Endometrial microvascular endothelial cells (primary cell): ENCODE data around the gene PDE4D. TPM values are rescaled to one million over a fixed set of nuclear protein-coding genes. Genes with fewer than 3 reads are reported as not detected.
"Not testable (repeated sequence)": the region's sequence is repeated elsewhere in the genome, so short reads cannot be mapped to it uniquely, and the experiment has no call there.

ENCODE experiments used
- in situ Hi-C: cut with HindIII; loops from 2 replicates; pipeline ENCODE4 v1.10.0; 2017; ENCODE audit warnings: low sequenced_read_pairs, low pct_unique_long_range_greater_than_20kb; ENCODE audit errors: inconsistent ontology term
- total RNA-seq: library from RNA; depleted of rRNA; stranded (reverse); fragments of >200 nt; gene quantifications from one replicate; pipeline ENCODE4 v1.2.3, GENCODE V29; 2015; ENCODE audit errors: inconsistent ontology term

The PDE4D gene
- total RNA-seq, 1 donor from 2014 or later = 7.9 TPM

DNA sequence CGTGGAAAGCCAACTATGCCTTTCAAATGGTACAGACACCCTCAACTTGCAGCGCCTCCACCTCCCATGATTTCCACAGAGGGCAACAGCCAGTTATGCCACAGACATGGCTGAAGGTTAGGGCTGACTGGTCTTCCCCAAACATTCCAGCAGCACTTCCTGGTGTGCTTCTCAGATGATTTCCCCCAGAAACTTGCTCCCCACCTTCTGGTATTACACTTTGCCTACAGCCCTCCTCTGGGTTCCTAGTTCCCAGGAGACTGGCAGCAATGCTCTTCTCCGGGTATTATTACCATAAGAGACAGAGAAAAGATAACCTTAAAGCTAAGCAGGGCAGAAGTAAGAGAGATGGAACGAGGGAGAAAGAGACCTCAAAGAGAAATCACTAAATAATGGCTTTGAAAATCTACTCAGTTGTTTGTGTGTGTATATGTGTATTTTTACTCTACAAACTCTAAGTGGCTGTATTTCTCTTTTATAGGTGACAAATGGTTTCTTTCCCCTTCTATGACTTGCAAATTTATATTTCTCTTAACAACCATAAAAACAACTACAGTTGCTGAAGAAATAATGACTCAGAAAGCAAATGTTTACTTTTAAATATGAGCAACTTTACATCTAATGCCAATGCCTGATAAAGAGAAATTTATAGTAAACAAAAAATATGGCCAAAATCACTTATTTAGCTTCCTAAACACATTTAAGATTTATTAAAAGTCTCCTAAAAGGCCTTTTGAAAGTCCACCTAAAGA, 133.8 kb downstream of the PDE4D start:
- in situ Hi-C loops = loop anchor here (25.0 kb wide), 1 partner anchor 247 kb away; no protein-coding TSS in a partner anchor

DNA sequence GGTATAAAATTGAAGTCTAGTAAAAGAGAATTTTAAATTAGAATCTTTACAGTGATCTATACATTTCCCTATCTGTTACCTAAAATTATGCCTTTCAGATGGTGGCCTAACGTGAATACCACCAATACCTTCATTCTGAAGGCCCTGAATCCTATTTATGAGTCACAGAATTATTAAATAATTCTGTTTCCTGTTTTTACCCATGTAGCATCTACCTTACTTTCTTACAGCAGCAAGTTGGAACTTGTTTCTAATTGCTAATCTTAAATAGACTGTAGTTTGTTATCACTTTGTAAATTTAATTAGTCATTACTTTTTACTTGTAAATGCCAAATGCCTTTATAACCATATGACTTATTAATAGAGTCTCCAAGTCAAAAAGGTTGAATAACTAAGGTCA, 135.0 kb downstream of the PDE4D start:
- in situ Hi-C loops = loop anchor here (25.0 kb wide), 1 partner anchor 246 kb away; no protein-coding TSS in a partner anchor

DNA sequence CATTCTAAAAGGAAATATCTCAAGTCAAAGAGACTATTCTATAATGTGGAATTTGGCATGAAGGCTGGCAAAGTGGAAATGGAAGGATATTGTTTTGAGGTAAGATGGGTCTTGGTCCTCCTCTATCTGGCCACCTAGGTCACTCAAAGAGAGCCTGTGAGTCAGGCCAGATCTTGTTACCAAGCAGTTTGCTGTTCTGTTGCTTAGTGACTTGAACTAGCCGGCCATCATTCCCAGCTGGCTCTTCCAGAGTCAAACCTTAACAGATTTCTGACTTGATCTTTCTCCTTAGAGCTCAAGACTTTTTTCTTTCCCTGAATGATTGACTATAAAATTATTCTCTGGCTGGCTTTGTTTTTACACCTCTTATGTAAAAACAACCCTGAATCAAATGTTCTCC, 136.1 kb downstream of the PDE4D start:
- in situ Hi-C loops = loop anchor here (25.0 kb wide), 1 partner anchor 245 kb away; no protein-coding TSS in a partner anchor

DNA sequence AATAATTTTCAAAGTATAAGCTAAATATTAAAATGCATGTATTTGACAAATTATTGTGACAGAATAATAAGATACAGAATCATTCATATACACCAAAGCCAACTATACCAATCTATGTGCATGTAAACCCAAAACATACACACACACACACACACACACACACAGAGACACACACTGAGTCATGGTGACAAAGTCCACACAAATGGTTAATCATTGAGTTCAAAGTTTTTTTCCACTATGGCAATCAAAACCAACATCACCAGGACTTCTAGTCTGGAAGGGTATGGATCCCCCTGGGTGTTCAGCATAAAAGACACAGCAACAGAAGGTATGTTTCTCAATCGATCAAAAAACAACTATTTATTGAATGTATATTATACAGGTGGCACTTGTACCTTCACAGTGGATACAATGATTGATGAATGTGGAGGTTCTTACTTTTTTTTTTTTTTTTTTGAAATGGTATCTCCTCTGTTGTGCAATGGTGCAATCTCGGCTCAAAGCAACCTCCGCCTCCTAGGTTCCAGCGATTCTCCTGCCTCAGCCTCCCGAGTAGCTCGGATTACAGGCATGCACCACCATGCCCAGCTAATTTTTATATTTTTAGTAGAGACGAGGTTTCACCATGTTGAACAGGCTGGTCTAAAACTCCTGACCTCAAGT, 137.0 kb downstream of the PDE4D start:
- in situ Hi-C loops = loop anchor here (25.0 kb wide), 1 partner anchor 244 kb away; no protein-coding TSS in a partner anchor

DNA sequence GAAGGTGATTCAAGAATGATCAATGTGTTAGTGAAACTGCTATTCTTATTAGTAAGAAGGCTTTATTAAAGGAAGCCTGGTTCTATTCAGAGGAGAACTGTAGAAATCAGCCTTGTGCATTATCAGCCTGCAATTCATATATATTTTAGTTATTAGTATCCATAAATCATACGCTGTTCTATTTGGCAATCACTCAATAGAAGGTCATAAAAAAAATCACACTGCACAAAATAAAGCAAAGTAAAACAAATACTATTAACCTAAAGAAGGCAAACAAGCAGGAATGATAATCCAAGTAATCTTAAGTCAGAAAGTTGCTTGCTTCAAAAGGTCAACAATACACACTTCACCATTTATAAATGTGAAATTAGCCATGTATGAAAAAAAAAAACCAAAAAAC, 138.1 kb downstream of the PDE4D start:
- in situ Hi-C loops = loop anchor here (25.0 kb wide), 1 partner anchor 243 kb away; no protein-coding TSS in a partner anchor

DNA sequence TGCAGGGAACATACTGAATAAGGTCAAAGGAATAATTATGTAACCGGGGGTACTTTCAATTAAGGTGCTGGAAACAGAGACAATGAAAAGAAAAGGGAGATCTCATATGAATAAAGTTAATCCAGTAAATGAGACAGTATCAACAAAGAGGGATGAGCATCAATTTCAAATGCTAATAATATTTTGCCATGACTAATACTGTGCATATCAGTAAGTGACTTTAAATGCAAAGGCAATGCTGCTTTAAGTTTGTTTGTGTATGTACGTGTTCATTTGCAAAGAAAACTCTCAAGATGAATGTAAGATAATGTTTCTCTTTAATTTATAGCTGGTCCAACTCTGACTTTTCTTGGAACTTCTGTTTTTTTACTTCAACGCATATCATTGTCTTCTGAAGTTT, 139.9 kb downstream of the PDE4D start:
- in situ Hi-C loops = loop anchor here (25.0 kb wide), 1 partner anchor 241 kb away; no protein-coding TSS in a partner anchor

DNA sequence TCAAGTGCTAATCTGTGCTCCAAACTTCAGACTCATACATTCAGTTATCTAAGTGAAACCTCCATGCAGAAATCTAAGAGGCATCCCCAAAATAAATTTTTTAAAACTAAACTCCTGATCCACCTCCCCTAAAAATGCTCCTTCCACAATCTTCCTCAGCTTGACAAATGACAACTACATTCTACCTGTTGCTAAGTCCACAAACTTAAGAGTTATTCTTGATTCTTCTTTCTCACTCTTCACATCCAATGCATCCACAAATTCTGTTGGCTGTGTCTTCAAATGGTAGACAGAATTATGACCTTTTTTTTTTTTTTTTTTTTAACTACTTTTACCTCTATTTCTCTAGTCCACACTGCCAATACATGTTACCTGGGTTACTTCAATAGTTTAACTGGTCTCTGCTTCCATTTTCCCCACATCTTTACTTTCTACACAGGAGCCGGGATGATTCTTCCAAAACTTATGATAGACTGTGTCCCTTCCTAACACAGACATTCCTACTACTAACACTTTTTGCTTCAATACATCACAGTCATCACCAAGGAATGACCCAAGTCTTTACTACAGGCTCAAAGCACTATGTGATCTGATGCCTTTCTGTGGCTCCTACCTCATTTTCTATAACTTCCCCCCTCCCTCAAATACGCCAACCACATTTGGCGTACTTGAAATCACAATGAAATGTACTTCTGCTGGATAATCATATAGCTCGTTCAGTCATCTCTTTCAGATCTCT, 143.6 kb downstream of the PDE4D start:
- in situ Hi-C loops = loop anchor here (25.0 kb wide), 1 partner anchor 238 kb away; no protein-coding TSS in a partner anchor

DNA sequence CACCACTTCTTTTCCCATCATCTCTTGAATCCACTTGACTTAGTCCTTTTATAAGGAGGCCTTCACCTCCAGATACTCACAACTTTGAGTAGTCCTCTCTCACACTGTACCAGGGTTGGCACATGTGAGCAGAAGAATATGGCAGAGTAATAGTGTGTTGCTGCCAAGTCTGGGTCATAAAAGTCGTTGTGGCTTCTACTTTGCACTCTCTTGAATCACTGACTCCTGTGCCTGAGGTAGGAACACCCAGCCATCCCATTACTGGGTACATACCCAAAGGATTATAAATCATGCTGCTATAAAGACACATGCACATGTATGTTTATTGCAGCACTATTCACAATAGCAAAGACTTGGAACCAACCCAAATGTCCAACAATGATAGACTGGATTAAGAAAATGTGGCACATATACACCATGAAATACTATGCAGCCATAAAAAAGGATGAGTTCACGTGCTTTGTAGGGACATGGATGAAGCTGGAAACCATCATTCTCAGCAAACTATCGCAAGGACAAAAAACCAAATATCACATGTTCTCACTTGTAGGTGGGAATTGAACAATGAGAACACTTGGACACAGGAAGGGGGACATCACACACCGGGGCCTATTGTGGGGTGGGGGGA, 145.4 kb downstream of the PDE4D start:
- in situ Hi-C loops = not testable (repeated sequence)

DNA sequence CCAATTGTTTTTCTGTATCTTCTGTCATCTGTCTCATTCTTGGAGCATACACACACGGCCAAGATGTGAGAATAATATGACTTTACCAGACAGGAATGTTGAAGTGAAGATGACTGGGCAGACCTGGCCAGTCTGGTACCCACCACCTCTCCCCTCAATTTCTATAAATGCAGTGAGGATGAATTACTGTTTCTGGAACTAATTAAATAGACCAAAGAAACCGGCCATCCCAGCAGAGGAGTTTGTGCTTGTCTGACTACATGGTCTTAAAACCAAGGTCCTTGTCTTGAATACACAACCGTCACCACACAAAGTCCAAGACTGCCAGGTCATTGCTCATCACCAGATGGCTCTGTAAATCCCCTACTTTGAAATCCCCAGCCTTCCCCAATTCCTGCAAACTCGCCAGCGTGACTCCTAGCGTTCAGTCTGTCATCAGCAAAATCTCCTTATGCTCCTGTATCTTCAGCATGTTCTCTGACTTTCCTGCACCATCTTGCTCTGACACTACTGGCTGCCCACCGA, 147.2 kb downstream of the PDE4D start:
- in situ Hi-C loops = no loop called here

DNA sequence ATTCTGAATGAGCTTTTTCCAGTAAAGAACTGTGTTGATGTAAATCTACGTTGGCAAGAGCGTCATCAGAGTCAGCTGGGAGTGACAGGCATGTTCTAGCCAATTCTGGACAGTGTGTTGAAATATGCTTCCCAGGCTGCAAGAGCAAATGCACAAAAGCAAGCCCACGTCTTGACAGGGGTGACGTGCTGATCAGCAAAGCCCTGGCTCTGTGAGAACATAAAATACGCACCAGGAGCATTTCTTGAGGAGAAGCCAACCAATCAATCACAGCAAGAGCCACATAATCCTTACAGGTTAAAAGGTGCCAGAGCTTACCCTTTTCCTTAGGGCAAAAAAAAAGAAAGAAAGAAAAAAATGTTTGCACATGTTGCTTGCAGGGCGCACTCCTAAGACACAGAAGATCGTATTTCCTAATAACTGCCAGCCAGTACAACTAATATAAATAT, 148.1 kb downstream of the PDE4D start:
- in situ Hi-C loops = no loop called here

DNA sequence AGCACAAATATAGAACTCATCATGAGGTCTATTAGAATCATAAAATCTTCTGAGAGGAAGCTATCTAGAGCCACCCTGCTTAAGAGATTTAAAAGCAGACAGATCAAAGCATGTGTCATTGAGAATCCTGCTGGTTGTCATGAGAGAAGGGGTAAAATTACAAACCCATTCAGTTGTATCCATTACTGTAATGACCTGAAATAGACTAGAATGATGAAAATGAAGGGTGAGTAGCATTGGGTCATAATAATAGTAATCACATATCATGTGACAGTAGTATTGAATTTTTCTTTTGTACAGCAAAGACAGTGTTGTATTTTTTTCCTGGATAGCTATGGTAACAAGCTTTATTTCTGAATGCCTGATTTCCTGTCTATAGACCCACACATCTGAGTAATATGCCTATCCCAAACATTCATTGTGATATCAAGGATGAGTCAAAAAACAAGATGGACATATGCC, 149.0 kb downstream of the PDE4D start:
- in situ Hi-C loops = no loop called here

DNA sequence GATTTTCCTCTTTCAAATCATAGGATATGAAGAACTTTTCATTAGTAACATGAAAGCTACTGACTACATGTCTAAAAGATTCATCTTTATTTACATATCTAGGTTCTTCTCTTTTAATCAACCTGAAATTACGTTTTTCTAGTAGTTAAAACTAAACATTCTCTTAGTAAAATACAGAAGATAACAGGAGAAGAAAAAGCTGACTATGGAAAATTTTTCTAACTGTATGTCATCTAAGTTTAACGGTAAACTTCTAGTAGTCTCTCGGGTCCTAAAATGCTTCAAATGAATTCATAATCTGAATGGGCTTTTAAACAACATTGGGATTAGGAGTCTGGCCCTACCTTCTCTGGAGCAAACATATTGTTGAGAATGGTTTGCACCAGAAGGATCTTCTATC, 151.9 kb downstream of the PDE4D start:
- in situ Hi-C loops = no loop called here

DNA sequence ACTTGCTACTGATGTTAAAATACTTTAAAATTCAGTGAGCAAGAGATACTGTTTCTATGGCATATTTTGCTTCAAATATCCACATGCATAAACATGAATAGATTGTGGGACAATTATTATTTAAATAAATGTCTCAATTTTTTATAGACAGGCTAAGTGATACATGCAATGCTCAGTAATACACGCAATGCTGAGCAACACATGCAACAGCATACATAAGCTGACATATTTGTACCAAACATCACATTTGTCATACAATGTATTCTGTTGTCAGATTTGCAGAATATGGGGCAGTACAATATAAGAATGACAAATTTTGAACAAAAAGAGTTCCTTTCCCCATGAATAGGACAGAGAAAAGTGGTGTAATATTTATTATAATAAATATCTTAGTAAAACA, 155.5 kb downstream of the PDE4D start:
- in situ Hi-C loops = no loop called here

DNA sequence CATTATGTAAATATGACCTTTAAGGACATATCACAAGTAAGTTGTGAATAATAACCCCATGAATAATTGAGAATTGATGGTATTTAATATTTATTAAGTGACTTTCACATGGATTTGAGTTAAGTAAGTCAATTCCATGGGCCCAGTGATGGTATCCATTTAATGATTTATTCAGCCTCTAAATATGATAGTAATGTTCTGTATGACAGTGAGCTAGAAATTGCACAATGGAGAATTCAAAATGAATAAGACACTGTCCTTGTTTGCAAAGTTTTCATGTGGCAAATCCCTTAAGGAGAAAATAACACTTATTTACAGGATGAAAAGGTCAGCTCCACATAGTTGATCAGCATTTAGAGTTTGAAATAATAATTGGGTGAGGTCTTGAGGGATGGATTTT, 160.7 kb downstream of the PDE4D start:
- in situ Hi-C loops = no loop called here

DNA sequence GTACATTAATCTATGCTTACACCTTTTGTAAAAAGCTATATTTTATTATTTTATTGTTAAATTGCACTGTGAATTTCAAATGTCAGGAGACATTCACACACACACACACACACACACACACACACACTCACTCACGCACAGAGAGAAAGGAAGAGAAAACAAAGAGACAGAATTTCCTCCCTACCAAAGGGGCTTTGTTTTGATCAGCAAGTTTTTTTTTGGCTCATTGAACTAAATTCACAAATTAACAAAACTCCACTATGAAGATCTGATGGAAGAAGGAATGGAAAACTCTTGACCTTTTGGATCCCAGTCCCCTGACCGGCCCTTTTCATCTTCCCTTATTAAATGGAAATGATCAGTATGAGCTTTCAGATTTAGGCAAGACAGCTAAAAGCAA, 161.2 kb downstream of the PDE4D start:
- in situ Hi-C loops = no loop called here

DNA sequence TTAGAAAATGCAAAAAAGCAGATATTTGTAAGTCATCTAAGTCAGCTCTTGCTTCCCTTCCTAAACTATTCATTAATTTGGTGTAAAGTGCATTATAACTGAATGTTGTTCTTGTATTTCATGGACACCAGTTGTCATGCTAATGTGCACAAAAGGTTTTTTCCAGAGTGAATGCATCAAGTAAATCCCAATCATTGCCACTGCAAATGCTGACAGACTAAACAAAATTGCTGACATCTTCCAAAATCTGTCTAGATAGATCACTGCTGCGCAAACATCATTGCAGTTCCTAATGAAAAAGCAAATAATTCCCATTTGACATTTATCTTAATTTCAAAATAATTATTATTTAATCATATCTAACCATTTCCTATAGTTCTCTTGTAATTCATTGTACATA, 161.7 kb downstream of the PDE4D start:
- in situ Hi-C loops = no loop called here

DNA sequence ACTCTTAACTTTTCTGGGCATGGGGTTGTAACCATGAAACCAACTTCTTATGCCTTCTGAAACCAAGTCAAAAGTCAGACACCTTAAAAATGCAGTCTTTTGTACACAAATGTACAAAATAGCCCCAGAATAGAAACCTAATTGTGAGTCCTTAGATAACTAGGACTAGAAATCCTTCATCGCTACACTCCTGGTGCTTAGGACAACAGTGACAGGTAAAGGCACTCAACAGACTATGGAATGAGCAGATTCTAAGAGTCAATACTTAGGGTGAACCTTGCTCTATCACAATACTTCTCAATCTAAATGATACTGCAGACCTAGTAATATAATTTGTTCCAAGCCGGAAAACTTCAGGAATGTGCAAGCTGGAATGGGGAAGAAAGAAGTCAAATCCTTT, 163.7 kb downstream of the PDE4D start:
- in situ Hi-C loops = no loop called here

DNA sequence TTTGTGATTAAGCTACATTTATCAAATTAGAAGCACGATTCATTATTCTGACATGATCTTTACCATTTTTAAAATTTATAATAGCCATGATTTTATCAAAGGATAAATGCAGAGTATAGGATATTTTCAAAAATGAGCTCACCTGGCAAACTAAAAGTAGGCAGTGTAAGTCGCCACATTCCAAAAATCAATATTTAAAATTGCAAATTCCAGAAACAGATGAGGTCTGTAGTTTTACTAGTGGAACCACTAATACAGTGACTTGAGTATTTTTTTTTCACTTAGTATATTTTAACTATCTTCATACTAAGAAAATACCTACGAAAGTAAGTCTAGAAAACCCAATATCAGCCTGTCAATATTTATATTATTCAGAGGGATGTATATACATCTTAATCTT, 164.2 kb downstream of the PDE4D start:
- in situ Hi-C loops = no loop called here

DNA sequence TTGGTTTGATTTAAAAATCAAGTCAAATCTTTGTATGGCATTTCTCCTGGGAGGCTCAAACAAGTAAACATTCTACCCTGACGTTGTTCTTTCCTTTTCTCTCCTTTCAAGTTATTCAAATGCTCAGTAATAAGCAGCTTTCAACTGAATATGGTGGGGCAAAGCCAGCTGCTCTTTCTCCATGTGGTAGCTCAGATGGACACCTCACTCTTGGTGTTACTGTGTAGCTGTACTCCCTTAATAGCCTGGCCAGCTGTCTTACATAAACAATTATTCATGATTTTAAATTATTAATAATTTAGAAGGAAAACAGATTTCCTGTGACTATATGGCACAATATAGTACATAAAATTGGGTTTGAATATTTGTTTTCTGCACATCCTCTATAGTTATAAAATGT, 165.2 kb downstream of the PDE4D start:
- in situ Hi-C loops = no loop called here
